ENCODE measurements around the gene BBS4. TPM values are rescaled to one million over a fixed set of nuclear protein-coding genes. Genes with fewer than 3 reads are reported as not detected.
"Not testable (repeated sequence)": the region's sequence is repeated elsewhere in the genome, so short reads cannot be mapped to it uniquely, and the experiment has no call there.

The BBS4 gene
- polyA plus RNA-seq, 1 donor (not counting 4 experiments of a cell fraction or from before 2014, with no cell fraction given), result 16.5 TPM

GRCh38 chr15:72670656-72671352 lies 15.2 kb upstream of the BBS4 start:
- Histone ChIP-seq H2AFZ (ENCODE audit: control insufficient read depth, low read length) (peak overlapping the region; percentile 86), H3K4me3 (ENCODE audit: control insufficient read depth in 2 of 3, extremely low read depth in 1 of 3, insufficient read depth in 2 of 3, low read depth in 1 of 3, low read length in 3 of 3) (peak overlapping the region in 1 of 3 experiments; percentile 46), H3K4me2 (ENCODE audit: control insufficient read depth, extremely low read depth, insufficient read depth, low read depth, low read length) (peak overlapping the region; percentile 69)
- dilution Hi-C loops (cut with MboI; ENCODE audit: extremely low pct_ligation_motif_present, low sequenced_read_pairs); H3K9ac ChIP-seq (ENCODE audit: control insufficient read depth, extremely low read depth, insufficient read depth, low read length); H3K9me1 ChIP-seq (ENCODE audit: control insufficient read depth, extremely low read depth, insufficient read depth, low read length); H3K9me3 ChIP-seq (ENCODE audit: control insufficient read depth, low read depth, low read length); H4K20me1 ChIP-seq (ENCODE audit: control insufficient read depth, extremely low read depth, insufficient read depth, low read length); H3K36me3 ChIP-seq (ENCODE audit: control insufficient read depth in 2 of 2, extremely low read depth in 1 of 2, insufficient read depth in 2 of 2, low read length in 2 of 2); H3K27me3 ChIP-seq (ENCODE audit: control insufficient read depth, extremely low read depth, insufficient read depth, low read length); H3K27ac ChIP-seq (ENCODE audit: control insufficient read depth, insufficient read depth, low read length); H3K79me2 ChIP-seq (ENCODE audit: control insufficient read depth, insufficient read depth, low read length); H3K4me1 ChIP-seq (ENCODE audit: control insufficient read depth, extremely low read depth, insufficient read depth, low read length); DNase-seq (ENCODE audit: low read depth, low spot score): not testable (repeated sequence)
- peak; percentile 78 for FAIRE-seq
- peak in 2 of 3 experiments; percentile 42 to 70 for TF ChIP-seq CTCF (optimal IDR thresholded peaks at IDR 0.05 in 1 of 3, IDR thresholded peaks at IDR 0.05 in 1 of 3, conservative IDR thresholded peaks at IDR 0.05 in 1 of 3; ENCODE audit: extremely low read depth in 1 of 3, insufficient read depth in 2 of 3, low read length in 3 of 3)

- TF ChIP-seq EZH2 (IDR thresholded peaks at IDR 0.05; ENCODE audit: low read length), result no peak
- TF ChIP-seq CTCF (optimal IDR thresholded peaks at IDR 0.05 in 1 of 3, IDR thresholded peaks at IDR 0.05 in 1 of 3, conservative IDR thresholded peaks at IDR 0.05 in 1 of 3; ENCODE audit: extremely low read depth in 1 of 3, insufficient read depth in 2 of 3, low read length in 3 of 3), result no peak
- no peaks in the 10 kb centered on the region for H3K79me2 ChIP-seq (ENCODE audit: control insufficient read depth, insufficient read depth, low read length)
- DNase-seq (ENCODE audit: low read depth, low spot score) (no peak), FAIRE-seq (no peak)
- H3K36me3 ChIP-seq (ENCODE audit: control insufficient read depth in 2 of 2, extremely low read depth in 1 of 2, insufficient read depth in 2 of 2, low read length in 2 of 2), result no peaks in the 10 kb centered on the region
- no peak overlapping the region for H3K4me3 ChIP-seq (ENCODE audit: control insufficient read depth in 2 of 3, extremely low read depth in 1 of 3, insufficient read depth in 2 of 3, low read depth in 1 of 3, low read length in 3 of 3)
- no peaks in the 10 kb centered on the region for H4K20me1 ChIP-seq (ENCODE audit: control insufficient read depth, extremely low read depth, insufficient read depth, low read length)
- H3K9ac ChIP-seq (ENCODE audit: control insufficient read depth, extremely low read depth, insufficient read depth, low read length), result no peak overlapping the region
- H3K4me2 ChIP-seq (ENCODE audit: control insufficient read depth, extremely low read depth, insufficient read depth, low read depth, low read length), result no peak overlapping the region
- no peaks in the 10 kb centered on the region for H3K9me1 ChIP-seq (ENCODE audit: control insufficient read depth, extremely low read depth, insufficient read depth, low read length)
- dilution Hi-C loops (cut with MboI; ENCODE audit: extremely low pct_ligation_motif_present, low sequenced_read_pairs), result no loop called here
- no peak overlapping the region for H3K27ac ChIP-seq (ENCODE audit: control insufficient read depth, insufficient read depth, low read length)
- no peak overlapping the region for H2AFZ ChIP-seq (ENCODE audit: control insufficient read depth, low read length)
- peaks cover 2% of the 10 kb centered on the region for H3K4me1 ChIP-seq (ENCODE audit: control insufficient read depth, extremely low read depth, insufficient read depth, low read length)
- no peaks in the 10 kb centered on the region for H3K9me3 ChIP-seq (ENCODE audit: control insufficient read depth, low read depth, low read length)
- peaks cover 6% of the 10 kb centered on the region for H3K27me3 ChIP-seq (ENCODE audit: control insufficient read depth, extremely low read depth, insufficient read depth, low read length)
Observed at GRCh38 chr15:72671525-72671924, 14.5 kb upstream of the BBS4 start.

All from keratinocyte (primary cell).